ENCODE results near the gene KLF9.

GRCh38 chr9:70404261-70404660 is 10.2 kb downstream of the KLF9 start:
- TF ChIP-seq CTCF (IDR thresholded peaks at IDR 0.05) (no peak), JUND (IDR thresholded peaks at IDR 0.05) (no peak), MAX (IDR thresholded peaks at IDR 0.05; ENCODE audit: low read depth) (no peak), EP300 (IDR thresholded peaks at IDR 0.05; ENCODE audit: borderline replicate concordance in 1 of 2, low read depth in 1 of 2, low read length in 1 of 2) (no peak), TAF1 (IDR thresholded peaks at IDR 0.05; ENCODE audit: borderline replicate concordance, low read depth, low read length) (no peak), TCF12 (IDR thresholded peaks at IDR 0.05) (no peak), PBX3 (IDR thresholded peaks at IDR 0.05) (no peak), IRF3 (IDR thresholded peaks at IDR 0.05; ENCODE audit: low read depth, low read length) (no peak), POLR2AphosphoS5 (IDR thresholded peaks at IDR 0.05; ENCODE audit: low read depth, low read length) (no peak), ZBTB33 (IDR thresholded peaks at IDR 0.05; ENCODE audit: borderline replicate concordance, low read depth) (no peak), FOXM1 (IDR thresholded peaks at IDR 0.05; ENCODE audit: low read depth) (no peak)
